Omental fat pad (tissue), 4 donors: Measurements from ENCODE around the gene SUPT20H. TPM values are rescaled to one million over a fixed set of nuclear protein-coding genes. Genes with fewer than 3 reads are reported as not detected.

Source experiments
- ATAC-seq: fragments of 150-250 bp; one replicate; pipeline ENCODE4 v1.9.1; 2016; ENCODE audit warnings: mild to moderate bottlenecking, moderate library complexity; ENCODE audit not compliant: low FRiP score
- DNase-seq: peaks from one replicate; pipeline ENCODE4 v3.0.0-alpha.2; 2019; ENCODE audit warnings: low spot score
- CTCF ChIP-seq, 3 donors: fragments of 450-650 bp; IDR thresholded peaks; one replicate each; pipeline ENCODE4 v1.5.1; 2016 to 2017; ENCODE audit warnings: antibody characterized with exemption in 3 of 3, mild to moderate bottlenecking in 3 of 3, moderate library complexity in 2 of 3
- total RNA-seq, 4 donors: library from RNA; depleted of rRNA; stranded (reverse); fragments of >200 nt; gene quantifications; one replicate each; pipeline ENCODE4 v1.1.0, GENCODE V29; 2016

Gene SUPT20H
- total RNA-seq, 4 donors from 2014 or later: 19.5 to 57.5 (median 31.8) TPM

GRCh38 chr13:37039896-37040295 is 19.6 kb downstream of the SUPT20H start:
- DNase-seq: no peak
- ATAC-seq: no peak
- no peak for TF ChIP-seq CTCF (IDR thresholded peaks at IDR 0.05)

- no peak for TF ChIP-seq CTCF (IDR thresholded peaks at IDR 0.05)
- ATAC-seq: no peak
- DNase-seq: no peak
These were observed 22.2 kb downstream of the SUPT20H start for GRCh38 chr13:37037241-37037640.

GRCh38 chr13:37029617-37030016 is 29.9 kb downstream of the SUPT20H start:
- no peak for TF ChIP-seq CTCF (IDR thresholded peaks at IDR 0.05)
- no peak for ATAC-seq
- no peak for DNase-seq

- TF ChIP-seq CTCF (IDR thresholded peaks at IDR 0.05): no peak
- ATAC-seq (no peak), DNase-seq (no peak)
These were observed 31.8 kb downstream of the SUPT20H start for GRCh38 chr13:37027639-37028038.

- ATAC-seq (no peak), DNase-seq (no peak)
- no peak for TF ChIP-seq CTCF (IDR thresholded peaks at IDR 0.05)
These were observed 32.7 kb downstream of the SUPT20H start for GRCh38 chr13:37026771-37027170.

GRCh38 chr13:37023871-37024270 is 35.6 kb downstream of the SUPT20H start:
- DNase-seq: no peak
- no peak for ATAC-seq
- no peak for TF ChIP-seq CTCF (IDR thresholded peaks at IDR 0.05)

GRCh38 chr13:37014609-37015008 is 44.9 kb downstream of the SUPT20H start:
- DNase-seq: no peak
- no peak for TF ChIP-seq CTCF (IDR thresholded peaks at IDR 0.05)
- no peak for ATAC-seq
